22Rv1 (cell line): Measurements from ENCODE around the gene CHL1.

Experiments
- ZFX ChIP-seq: fragments of 450-650 bp; IDR thresholded peaks from 2 replicates; pipeline ENCODE4 v1.6.1; 2017; ENCODE audit warnings: antibody characterized with exemption, borderline replicate concordance
- TF ChIP-seq, protein P1 (sequence below): fragments of 450-650 bp; IDR thresholded peaks from 2 replicates; pipeline ENCODE4 v1.5.1; 2017; ENCODE audit warnings: mild to moderate bottlenecking

DNA sequence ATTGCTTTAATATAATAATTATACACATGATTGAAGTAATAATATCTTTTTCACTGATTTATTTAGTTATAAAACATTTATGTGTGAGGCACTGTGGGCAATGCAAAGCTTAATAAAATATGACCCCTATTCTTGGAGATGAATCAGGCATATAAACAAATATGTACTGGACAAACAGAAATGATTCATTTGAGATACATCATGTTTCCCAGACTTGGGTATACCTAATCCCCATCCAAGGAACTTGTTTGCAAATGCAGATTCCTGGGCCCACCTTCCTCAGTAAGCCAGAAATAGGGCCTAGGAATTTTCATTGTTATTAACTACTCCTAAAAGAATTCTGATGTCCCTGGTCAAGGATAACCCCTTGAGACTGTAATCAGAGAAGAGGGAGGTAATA, 184.2 kb downstream of the CHL1 start:
- TF ChIP-seq, protein P1, sequence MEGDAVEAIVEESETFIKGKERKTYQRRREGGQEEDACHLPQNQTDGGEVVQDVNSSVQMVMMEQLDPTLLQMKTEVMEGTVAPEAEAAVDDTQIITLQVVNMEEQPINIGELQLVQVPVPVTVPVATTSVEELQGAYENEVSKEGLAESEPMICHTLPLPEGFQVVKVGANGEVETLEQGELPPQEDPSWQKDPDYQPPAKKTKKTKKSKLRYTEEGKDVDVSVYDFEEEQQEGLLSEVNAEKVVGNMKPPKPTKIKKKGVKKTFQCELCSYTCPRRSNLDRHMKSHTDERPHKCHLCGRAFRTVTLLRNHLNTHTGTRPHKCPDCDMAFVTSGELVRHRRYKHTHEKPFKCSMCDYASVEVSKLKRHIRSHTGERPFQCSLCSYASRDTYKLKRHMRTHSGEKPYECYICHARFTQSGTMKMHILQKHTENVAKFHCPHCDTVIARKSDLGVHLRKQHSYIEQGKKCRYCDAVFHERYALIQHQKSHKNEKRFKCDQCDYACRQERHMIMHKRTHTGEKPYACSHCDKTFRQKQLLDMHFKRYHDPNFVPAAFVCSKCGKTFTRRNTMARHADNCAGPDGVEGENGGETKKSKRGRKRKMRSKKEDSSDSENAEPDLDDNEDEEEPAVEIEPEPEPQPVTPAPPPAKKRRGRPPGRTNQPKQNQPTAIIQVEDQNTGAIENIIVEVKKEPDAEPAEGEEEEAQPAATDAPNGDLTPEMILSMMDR: no peak
- TF ChIP-seq ZFX: no peak
